ENCODE results near the gene SYNGAP1. TPM values are rescaled to one million over a fixed set of nuclear protein-coding genes. Genes with fewer than 3 reads are reported as not detected.

Gene SYNGAP1
- total RNA-seq, 1 donor from 2014 or later, result 6.5 TPM

- H3K4me1 ChIP-seq, result peaks cover 80% of the 10 kb centered on the region
- TF ChIP-seq CTCF (IDR thresholded peaks at IDR 0.05; ENCODE audit: borderline replicate concordance), result no peak
- H3K4me3 ChIP-seq, result peak overlapping the region; percentile 68
- peak; percentile 63 for DNase-seq
- H3K27ac ChIP-seq (replicated peaks), result peak overlapping the region; percentile 93
- intact Hi-C loops (cut with micrococcal nuclease), result no loop called here
- H3K9me3 ChIP-seq (replicated peaks), result no peaks in the 10 kb centered on the region
- no peaks in the 10 kb centered on the region for H3K27me3 ChIP-seq (ENCODE audit: low read depth)
- no peaks in the 10 kb centered on the region for H3K36me3 ChIP-seq
These were observed 7.8 kb downstream of the SYNGAP1 start for GRCh38 chr6:33427585-33428223.

- H3K4me3 ChIP-seq, result peak overlapping the region; percentile 68
- H3K27me3 ChIP-seq (ENCODE audit: low read depth), result no peaks in the 10 kb centered on the region
- TF ChIP-seq CTCF (IDR thresholded peaks at IDR 0.05; ENCODE audit: borderline replicate concordance), result peak; percentile 30
- H3K27ac ChIP-seq (replicated peaks), result peak overlapping the region; percentile 93
- H3K9me3 ChIP-seq (replicated peaks), result no peaks in the 10 kb centered on the region
- DNase-seq, result no peak
- H3K4me1 ChIP-seq, result peaks cover 87% of the 10 kb centered on the region
- intact Hi-C loops (cut with micrococcal nuclease), result no loop called here
- H3K36me3 ChIP-seq, result no peaks in the 10 kb centered on the region
These were observed 8.5 kb downstream of the SYNGAP1 start for GRCh38 chr6:33428224-33428965.

- Histone ChIP-seq H3K4me1 (peaks cover 90% of the 10 kb centered on the region), H3K27ac (replicated peaks) (peak overlapping the region; percentile 93), H3K36me3 (no peaks in the 10 kb centered on the region), H3K4me3 (peak overlapping the region; percentile 68), H3K27me3 (ENCODE audit: low read depth) (no peaks in the 10 kb centered on the region), H3K9me3 (replicated peaks) (no peaks in the 10 kb centered on the region)
- intact Hi-C loops (cut with micrococcal nuclease), result no loop called here
- DNase-seq, result no peak
- TF ChIP-seq CTCF (IDR thresholded peaks at IDR 0.05; ENCODE audit: borderline replicate concordance), result no peak
These were observed 9.3 kb downstream of the SYNGAP1 start for GRCh38 chr6:33428966-33429749.

- no peak for DNase-seq
- Histone ChIP-seq H3K4me3 (no peak overlapping the region), H3K27ac (replicated peaks) (peak overlapping the region; percentile 93), H3K4me1 (peaks cover 89% of the 10 kb centered on the region), H3K36me3 (no peaks in the 10 kb centered on the region), H3K9me3 (replicated peaks) (no peaks in the 10 kb centered on the region), H3K27me3 (ENCODE audit: low read depth) (no peaks in the 10 kb centered on the region)
- TF ChIP-seq CTCF (IDR thresholded peaks at IDR 0.05; ENCODE audit: borderline replicate concordance), result no peak
- intact Hi-C loops (cut with micrococcal nuclease), result no loop called here
These were observed 9.8 kb downstream of the SYNGAP1 start for GRCh38 chr6:33429750-33430052.

GRCh38 chr6:33430334-33430733 lies 10.5 kb downstream of the SYNGAP1 start:
- Histone ChIP-seq H3K36me3 (peaks cover 4% of the 10 kb centered on the region), H3K9me3 (replicated peaks) (no peaks in the 10 kb centered on the region), H3K27me3 (ENCODE audit: low read depth) (no peaks in the 10 kb centered on the region), H3K27ac (replicated peaks) (no peak overlapping the region), H3K4me1 (peaks cover 82% of the 10 kb centered on the region), H3K4me3 (no peak overlapping the region)
- no peak for DNase-seq
- intact Hi-C loops (cut with micrococcal nuclease), result no loop called here
- no peak for TF ChIP-seq CTCF (IDR thresholded peaks at IDR 0.05; ENCODE audit: borderline replicate concordance)

Data from left ventricle myocardium inferior (tissue), 1 donor.